CD4-positive, alpha-beta T cell treated with Interleukin-4 for 4 hours (primary cell): Measurements from ENCODE around the gene SOBP.

Experiments
- DNase-seq: peaks from one replicate; pipeline ENCODE4 v3.0.0-alpha.2; 2020

SOBP gene

GRCh38 chr6:107625264-107625663, 135.3 kb downstream of the SOBP start:
- DNase-seq: no peak

GRCh38 chr6:107626645-107627044, 136.7 kb downstream of the SOBP start:
- no peak for DNase-seq

- no peak for DNase-seq
These were observed 138.1 kb downstream of the SOBP start for GRCh38 chr6:107627969-107628368.

- no peak for DNase-seq
These were observed 139.0 kb downstream of the SOBP start for GRCh38 chr6:107628878-107629277.

GRCh38 chr6:107629548-107630129, 139.7 kb downstream of the SOBP start:
- no peak for DNase-seq

GRCh38 chr6:107630348-107630977, 140.5 kb downstream of the SOBP start:
- no peak for DNase-seq

- DNase-seq: no peak
These were observed 142.6 kb downstream of the SOBP start for GRCh38 chr6:107632381-107633136.

- DNase-seq: no peak
These were observed 143.9 kb downstream of the SOBP start for GRCh38 chr6:107633680-107634323.

GRCh38 chr6:107634324-107635056, 144.6 kb downstream of the SOBP start:
- no peak for DNase-seq

GRCh38 chr6:107635057-107635515, 145.2 kb downstream of the SOBP start:
- no peak for DNase-seq

GRCh38 chr6:107636486-107636885, 146.6 kb downstream of the SOBP start:
- no peak for DNase-seq

GRCh38 chr6:107637316-107638315, 147.7 kb downstream of the SOBP start:
- no peak for DNase-seq

GRCh38 chr6:107638493-107638892, 148.6 kb downstream of the SOBP start:
- DNase-seq: no peak

GRCh38 chr6:107639511-107639910, 149.6 kb downstream of the SOBP start:
- no peak for DNase-seq

- no peak for DNase-seq
These were observed 151.2 kb downstream of the SOBP start for GRCh38 chr6:107641071-107641470.

GRCh38 chr6:107641500-107641941, 151.6 kb downstream of the SOBP start:
- no peak for DNase-seq

GRCh38 chr6:107642095-107642860, 152.4 kb downstream of the SOBP start:
- no peak for DNase-seq

- no peak for DNase-seq
These were observed 153.0 kb downstream of the SOBP start for GRCh38 chr6:107642861-107643328.

GRCh38 chr6:107644513-107644912, 154.6 kb downstream of the SOBP start:
- DNase-seq: no peak

GRCh38 chr6:107645740-107646139, 155.8 kb downstream of the SOBP start:
- DNase-seq: no peak

GRCh38 chr6:107646176-107646575, 156.3 kb downstream of the SOBP start:
- DNase-seq: no peak
